Measurements from ENCODE around the gene CSRP1. TPM values are rescaled to one million over a fixed set of nuclear protein-coding genes. Genes with fewer than 3 reads are reported as not detected.
A peak's percentile ranks its signal among the peaks of the same experiment; 100 is the strongest.

CSRP1 gene
- total RNA-seq, 6 experiments from 2014 or later: 54.9 to 158 (median 87.0) TPM

DNA sequence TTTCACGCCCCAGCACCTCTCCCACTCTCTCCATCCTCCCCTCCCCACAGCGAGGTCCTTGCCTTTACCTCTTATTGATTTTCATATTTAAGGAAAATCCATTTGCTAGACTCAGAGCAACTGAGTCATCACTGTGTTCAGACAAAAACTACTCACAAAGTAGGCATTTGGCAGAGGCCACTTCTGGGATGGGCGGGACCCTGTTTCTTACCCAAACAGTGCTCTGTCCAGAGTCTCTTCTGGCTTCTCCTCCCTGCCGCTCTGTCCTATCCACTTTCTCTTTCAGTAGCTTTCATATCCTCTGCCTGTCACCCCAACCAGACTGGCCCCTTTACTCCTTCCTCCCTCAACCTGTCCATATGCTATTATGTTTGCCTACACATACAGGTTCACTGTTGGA is 29.6 kb upstream of the CSRP1 start:
- ATAC-seq (peak in 1 of 4 donors; percentile 35), DNase-seq (no peak)
- TF ChIP-seq POLR2A (IDR thresholded peaks at IDR 0.05): no peak
- TF ChIP-seq, protein P1, sequence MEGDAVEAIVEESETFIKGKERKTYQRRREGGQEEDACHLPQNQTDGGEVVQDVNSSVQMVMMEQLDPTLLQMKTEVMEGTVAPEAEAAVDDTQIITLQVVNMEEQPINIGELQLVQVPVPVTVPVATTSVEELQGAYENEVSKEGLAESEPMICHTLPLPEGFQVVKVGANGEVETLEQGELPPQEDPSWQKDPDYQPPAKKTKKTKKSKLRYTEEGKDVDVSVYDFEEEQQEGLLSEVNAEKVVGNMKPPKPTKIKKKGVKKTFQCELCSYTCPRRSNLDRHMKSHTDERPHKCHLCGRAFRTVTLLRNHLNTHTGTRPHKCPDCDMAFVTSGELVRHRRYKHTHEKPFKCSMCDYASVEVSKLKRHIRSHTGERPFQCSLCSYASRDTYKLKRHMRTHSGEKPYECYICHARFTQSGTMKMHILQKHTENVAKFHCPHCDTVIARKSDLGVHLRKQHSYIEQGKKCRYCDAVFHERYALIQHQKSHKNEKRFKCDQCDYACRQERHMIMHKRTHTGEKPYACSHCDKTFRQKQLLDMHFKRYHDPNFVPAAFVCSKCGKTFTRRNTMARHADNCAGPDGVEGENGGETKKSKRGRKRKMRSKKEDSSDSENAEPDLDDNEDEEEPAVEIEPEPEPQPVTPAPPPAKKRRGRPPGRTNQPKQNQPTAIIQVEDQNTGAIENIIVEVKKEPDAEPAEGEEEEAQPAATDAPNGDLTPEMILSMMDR (IDR thresholded peaks at IDR 0.05): no peak
- Histone ChIP-seq H3K4me1 (peaks cover 0 to 8% (median 2%) of the 10 kb centered on the region in 4 donors), H3K36me3 (no peaks in the 10 kb centered on the region), H3K9me3 (no peaks in the 10 kb centered on the region), H3K27ac (no peak overlapping the region), H3K4me3 (no peak overlapping the region), H3K27me3 (no peaks in the 10 kb centered on the region)
- WGBS (ENCODE audit: insufficient coverage, low coverage, low lambda C conversion rate, missing lambda C conversion rate): 81% methylated on average over 3 of the region's 4 CpGs
- intact Hi-C loops (cut with DNase I): no loop called here

DNA sequence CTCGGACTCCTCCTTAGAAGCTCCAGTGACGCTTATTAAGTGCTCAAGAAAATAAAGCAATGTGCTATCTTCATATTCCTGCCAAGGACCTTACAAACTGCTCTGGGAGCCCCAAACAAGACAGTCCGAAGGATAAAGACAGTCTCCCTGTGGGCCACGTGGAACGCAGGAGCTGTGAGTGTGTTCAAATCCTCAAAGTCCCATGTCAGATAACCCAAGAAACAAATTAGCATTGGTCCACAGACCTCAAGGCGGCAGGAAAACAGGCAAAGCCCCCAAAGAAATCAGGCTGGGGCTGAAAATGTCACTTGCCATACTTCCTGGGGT is 29.0 kb upstream of the CSRP1 start:
- ATAC-seq (no peak), DNase-seq (no peak)
- intact Hi-C loops (cut with DNase I): no loop called here
- WGBS (ENCODE audit: insufficient coverage, low coverage, low lambda C conversion rate, missing lambda C conversion rate): 83% methylated on average over 3 of the region's 6 CpGs
- Histone ChIP-seq H3K4me3 (no peak overlapping the region), H3K36me3 (no peaks in the 10 kb centered on the region), H3K27me3 (no peaks in the 10 kb centered on the region), H3K9me3 (no peaks in the 10 kb centered on the region), H3K4me1 (peaks cover 0 to 8% (median 2%) of the 10 kb centered on the region in 4 donors), H3K27ac (no peak overlapping the region)
- no peak for TF ChIP-seq POLR2A (IDR thresholded peaks at IDR 0.05)
- TF ChIP-seq, protein P1 (IDR thresholded peaks at IDR 0.05): no peak

DNA sequence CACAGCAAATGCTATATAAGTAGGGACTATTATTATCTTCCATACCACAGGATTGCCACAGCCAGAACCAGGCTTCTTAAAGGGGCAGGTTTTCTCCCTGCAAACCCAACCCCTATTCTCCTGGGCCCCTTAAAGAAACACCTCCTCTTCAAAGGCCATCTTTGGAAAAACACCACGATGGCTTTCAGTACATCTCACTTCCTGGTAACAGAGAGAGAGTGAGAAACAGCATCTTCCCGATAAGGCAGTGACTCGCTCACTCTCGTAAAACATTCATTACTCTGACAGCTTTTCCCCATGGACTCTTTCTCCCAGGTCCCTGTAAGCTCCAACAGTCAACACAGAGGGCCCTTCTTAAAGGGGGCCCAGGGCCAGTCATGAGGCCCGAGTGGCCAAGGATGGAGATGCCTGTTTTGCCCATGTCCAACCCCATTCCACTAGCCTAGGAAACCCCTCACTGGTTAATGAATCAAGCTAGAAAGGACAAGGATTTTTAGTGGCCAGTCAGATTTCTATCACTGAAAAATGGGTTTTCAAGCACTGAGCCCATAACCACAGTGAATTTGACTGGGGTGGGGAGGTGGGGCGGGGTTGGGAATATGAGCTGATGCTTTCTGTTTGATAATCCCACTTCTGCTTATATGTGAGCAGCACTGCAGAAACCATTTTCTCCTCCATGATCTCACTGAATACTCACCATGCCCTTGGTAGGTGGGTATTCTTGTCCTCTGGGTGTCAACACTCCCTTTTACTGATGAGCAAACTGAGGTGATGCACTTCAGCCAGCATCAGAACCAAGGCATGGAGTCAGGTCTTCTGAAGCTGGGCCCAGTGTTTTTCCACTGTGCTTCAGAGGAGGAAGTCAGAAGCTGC is 28.4 kb upstream of the CSRP1 start:
- TF ChIP-seq, protein P1 (IDR thresholded peaks at IDR 0.05): no peak
- no peak for TF ChIP-seq POLR2A (IDR thresholded peaks at IDR 0.05)
- 58% methylated on average over 5 of the region's 6 CpGs for WGBS (ENCODE audit: insufficient coverage, low coverage, low lambda C conversion rate, missing lambda C conversion rate)
- Histone ChIP-seq H3K9me3 (no peaks in the 10 kb centered on the region), H3K27me3 (no peaks in the 10 kb centered on the region), H3K4me3 (no peak overlapping the region), H3K4me1 (peaks cover 0 to 8% (median 2%) of the 10 kb centered on the region in 4 donors), H3K27ac (no peak overlapping the region), H3K36me3 (no peaks in the 10 kb centered on the region)
- DNase-seq: no peak
- no peak for ATAC-seq
- intact Hi-C loops (cut with DNase I): no loop called here

DNA sequence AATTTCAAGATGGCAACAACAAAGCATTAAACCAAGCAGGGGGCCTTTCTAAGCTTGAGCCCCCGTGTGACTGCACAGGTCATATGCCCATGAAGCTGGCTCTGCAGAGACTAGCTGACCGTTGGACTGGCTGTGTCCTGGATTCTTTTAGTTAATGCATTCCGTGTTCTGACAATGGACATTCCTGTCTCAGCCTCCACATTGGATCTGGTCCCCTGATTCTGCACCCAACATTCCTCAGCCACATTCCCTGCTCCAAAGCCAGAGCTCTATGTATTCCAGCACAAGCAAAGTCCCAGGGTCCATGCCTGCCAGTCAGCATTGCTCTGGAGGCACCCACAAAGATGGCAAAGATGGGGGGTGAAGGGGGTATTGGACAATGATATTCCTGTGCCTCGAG is 26.9 kb upstream of the CSRP1 start:
- H3K4me3 ChIP-seq: no peak overlapping the region
- H3K4me1 ChIP-seq: peaks cover 0 to 4% (median 0%) of the 10 kb centered on the region in 4 donors
- no peaks in the 10 kb centered on the region for H3K27me3 ChIP-seq
- WGBS (ENCODE audit: insufficient coverage, low coverage, low lambda C conversion rate, missing lambda C conversion rate): 65% methylated on average over 2 of the region's 4 CpGs
- no peaks in the 10 kb centered on the region for H3K9me3 ChIP-seq
- H3K27ac ChIP-seq: no peak overlapping the region
- no peak for ATAC-seq
- no peaks in the 10 kb centered on the region for H3K36me3 ChIP-seq
- no peak for DNase-seq
- TF ChIP-seq, protein P1 (IDR thresholded peaks at IDR 0.05): no peak
- TF ChIP-seq POLR2A (IDR thresholded peaks at IDR 0.05): no peak
- intact Hi-C loops (cut with DNase I): no loop called here

Data from right lobe of liver (tissue), 6 donors.